T-helper 2 cell treated with Interferon-gamma antibody and Interleukin-4, amounts not matched to agents 100 ng/mL and 5 ng/mL, for 36 hours (primary cell): Measurements from ENCODE around the gene HSPB7. TPM values are rescaled to one million over a fixed set of nuclear protein-coding genes. Genes with fewer than 3 reads are reported as not detected.
"Not testable (repeated sequence)": the region's sequence is repeated elsewhere in the genome, so short reads cannot be mapped to it uniquely, and the experiment has no call there.

ENCODE experiments used
- intact Hi-C: fragments of 100-400 bp; cut with micrococcal nuclease; formaldehyde crosslinking; loops from one replicate; pipeline ENCODE4 v1.15.1; 2023
- total RNA-seq: library from RNA; stranded (reverse); gene quantifications from 2 replicates; pipeline ENCODE4 v1.2.3, GENCODE V29; 2022

HSPB7 gene
- total RNA-seq, 1 donor from 2014 or later, result not detected

DNA sequence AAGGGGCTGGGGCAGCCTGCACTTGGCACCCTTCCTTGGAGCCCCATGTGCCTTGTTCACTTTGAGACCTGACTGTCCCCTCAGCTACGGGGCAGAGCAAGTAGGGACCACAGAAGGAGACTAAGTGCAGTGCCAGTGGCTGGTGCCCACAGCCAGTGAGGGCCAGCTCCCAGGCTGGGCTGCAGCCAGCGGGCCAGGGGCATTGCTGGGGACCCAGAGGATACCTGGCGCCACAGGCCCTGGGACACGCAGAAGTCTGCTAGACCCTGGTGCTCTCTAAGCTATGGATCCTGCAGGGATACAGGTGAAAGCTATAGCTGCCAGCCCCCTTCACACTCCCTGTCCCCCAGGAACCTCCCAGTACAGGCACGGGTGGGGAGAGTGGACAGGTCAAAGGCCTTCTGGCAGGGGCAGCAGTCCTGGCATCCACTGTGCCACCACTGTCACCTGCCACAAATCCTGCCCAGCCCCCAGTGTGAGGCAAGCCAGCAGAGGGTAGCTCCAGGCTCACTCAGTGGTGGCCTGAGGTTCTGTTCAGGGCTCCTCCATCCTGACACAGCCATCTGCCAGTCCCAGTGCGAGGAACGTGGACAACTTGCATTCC lies 5.3 kb upstream of the HSPB7 start:
- intact Hi-C loops, result no loop called here

DNA sequence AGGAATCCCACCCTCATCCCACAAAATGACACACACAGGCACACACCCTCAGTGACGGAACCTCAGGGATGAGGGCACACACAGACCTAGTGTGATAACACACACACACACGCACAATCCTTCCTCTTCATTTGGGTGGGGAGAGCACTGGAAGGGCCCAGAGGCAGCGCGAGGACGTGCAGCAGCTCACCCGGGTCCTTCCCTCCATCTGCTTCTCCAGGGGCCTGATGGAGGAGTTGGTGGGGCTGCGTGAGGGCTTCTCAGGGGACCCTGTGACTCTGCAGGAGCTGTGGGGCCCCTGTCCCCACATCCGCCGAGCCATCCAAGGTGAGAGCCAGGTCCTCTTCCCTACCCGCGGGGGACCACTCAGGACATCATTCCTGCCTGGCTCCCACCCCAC lies 4.5 kb upstream of the HSPB7 start:
- intact Hi-C loops, result no loop called here

- intact Hi-C loops, result no loop called here
Observed at GRCh38 chr1:16021681-16022080, 3.8 kb upstream of the HSPB7 start, which contains the start of gene CLCNKA. Gene CLCNKA, plus strand, starts transcription at chr1:16022036. Its CDS starts 584 bp downstream, at chr1:16022620.

DNA sequence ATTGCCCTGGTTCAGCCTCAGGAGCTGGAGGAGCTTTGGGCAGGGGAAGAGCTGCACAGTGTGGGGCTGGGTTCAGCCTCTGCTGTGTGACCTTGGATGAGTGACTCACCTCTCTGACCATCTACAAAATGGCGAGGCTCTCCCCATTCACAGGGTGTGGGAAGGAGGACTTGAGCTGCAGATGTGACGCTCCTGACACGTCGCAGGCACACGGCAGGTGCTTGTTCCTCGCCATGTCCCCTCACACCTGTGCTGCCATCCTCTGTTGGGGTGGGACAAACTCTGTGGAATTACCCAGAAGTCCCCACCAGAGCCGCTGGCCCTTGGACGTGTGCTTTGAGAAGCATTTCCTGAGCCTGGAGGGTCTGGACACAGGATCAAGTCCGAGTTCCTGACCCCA lies 3.0 kb upstream of the HSPB7 start:
- intact Hi-C loops, result not testable (repeated sequence)

DNA sequence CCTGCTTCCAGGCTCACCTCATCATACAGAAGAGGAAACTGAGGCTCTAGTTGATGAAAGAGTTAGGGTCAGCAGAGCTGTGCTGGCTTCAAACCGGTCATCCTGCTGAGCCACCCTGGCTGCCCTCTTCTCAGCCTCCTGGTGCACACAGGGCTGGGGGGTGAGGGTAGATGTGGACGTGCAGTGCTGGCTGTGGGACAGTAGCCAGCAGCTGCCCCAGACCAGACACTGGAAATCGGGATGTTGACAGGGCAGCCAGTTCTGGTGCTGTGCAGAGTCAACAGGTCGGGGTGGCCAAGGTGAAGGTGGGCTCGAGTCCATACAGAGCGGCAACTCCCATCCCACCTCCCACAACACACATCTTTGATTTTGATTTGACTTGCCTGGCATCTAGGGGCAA lies 2.5 kb upstream of the HSPB7 start:
- intact Hi-C loops, result no loop called here

DNA sequence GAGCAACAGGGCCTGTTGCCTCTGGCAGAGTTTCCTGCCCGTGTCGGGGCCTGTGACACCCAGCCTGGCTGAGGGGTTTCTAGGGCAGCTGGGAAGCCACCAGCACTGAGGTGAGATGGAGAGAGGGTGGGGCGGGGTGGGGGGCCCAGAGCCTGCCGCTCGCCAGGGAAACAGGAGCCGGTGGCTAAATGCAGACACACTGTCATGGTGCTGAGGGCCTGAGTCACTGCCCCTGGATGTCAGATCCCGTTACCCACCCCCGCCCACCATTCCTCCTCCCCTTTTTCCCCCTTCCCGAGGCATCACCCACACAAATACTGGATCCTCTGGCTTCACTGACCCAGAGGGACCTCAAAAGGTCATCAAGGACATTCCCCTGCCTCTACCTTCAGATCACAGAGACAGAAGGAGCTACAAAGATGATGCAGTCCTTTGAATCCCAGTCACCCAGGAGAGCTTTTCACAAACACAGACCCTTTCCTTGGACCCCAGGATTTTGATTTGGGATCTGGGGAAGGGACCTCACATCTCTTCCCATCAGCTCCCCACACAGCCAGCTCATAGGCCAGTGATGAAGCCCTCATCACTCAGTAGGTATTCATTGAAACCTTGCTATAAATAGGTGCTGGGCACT lies 1.9 kb upstream of the HSPB7 start:
- intact Hi-C loops, result no loop called here

- intact Hi-C loops, result no loop called here
Observed at GRCh38 chr1:16018749-16019643, 1.2 kb upstream of the HSPB7 start.

GRCh38 chr1:16018308-16018707 lies 465 bp upstream of the HSPB7 start:
- intact Hi-C loops, result no loop called here

GRCh38 chr1:16017076-16017460 lies 775 bp downstream of the HSPB7 start:
- intact Hi-C loops, result no loop called here

DNA sequence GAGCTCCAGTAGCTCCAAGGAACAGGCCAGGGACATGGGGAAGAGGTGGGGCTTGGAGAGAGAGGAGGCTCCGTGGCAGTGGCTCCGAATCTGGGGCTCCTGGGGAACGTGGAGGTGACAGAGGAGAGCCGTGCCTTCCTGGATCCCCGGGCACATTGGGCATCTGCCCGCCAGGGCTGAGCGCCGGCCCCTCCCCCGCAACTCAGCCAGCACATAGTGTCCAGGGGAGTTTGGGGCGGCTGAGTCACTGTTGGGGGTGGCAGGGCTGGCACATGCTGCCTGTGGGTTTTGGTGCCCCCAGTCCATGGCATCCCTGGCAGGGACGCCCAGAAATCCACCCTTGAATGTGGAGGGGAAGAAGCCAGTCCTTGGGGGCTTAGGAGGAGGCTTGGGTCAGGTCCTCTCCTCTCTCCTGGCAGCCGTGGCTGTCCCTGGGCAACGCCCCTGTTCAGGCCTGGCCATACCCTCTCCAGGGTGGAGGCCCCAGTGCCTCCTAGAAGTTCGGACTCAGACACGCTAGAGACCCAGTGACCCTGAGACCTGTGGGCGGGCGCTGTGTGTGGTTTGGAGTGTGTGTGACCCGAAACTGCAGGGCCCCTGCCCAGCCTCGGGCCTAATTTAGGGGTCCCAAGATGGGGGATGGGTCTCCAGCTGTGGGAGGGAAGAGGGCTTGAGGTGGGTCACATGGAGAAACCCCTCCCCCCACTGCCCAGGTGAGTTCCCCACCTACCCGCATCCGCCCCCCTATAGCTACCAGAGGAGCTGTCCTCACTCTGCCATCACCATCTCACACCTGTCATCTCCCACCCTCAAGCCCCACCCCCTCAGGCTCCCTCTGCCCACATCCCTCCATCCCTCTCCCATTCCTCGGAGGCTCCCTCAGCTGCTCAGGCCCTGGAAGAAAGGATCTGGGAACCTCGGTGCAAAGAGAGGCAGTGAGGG lies 1.6 kb downstream of the HSPB7 start:
- intact Hi-C loops, result no loop called here

- intact Hi-C loops, result no loop called here
Observed at GRCh38 chr1:16015491-16015890, 2.4 kb downstream of the HSPB7 start.

DNA sequence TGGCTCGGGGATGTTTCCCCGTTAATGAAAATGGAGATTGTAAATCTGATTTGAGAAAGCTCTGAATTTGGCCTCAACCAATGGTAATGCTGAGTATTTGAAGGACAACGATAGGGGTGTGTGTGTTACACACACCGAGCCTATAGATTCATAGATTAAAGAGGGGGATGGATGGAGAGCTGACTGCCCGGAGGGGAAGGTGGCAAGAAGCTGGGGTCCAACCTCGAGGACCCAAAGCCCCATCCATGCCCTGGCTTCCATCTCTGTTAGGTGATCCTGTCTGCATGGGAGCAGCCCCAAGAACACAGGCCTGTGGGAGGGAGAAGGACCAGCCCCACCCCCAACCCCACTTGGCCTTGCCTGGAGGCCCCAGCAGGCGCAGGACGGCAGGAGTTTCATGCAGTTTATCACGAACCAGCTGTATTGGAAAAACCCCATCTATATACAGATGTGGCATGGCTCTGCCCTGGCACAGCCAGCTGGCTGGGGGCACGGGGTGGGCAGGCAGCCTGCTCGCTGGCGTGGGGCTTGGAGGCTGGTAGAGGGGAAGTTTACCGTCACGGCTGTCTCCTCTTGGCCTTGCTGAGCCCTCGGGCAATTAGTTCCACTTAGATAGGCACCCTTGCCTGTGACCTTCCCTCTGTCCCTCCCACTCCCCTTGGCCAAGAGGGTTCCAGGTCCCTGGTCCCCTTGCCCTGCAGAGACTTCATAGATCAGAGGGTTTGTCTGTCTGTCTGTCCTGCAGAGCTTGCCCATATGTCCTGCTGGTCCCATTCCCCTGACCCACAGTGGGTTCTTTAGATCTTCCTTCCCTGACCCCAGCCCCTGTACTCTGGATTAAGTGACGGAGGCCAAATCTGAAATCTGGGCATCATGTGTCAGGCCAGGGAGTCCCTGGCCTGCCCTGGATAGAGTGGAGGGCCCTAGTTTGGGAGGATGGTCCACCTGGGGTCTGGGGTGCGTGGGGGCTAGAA lies 3.0 kb downstream of the HSPB7 start:
- intact Hi-C loops, result no loop called here

GRCh38 chr1:16013908-16014258 lies 4.0 kb downstream of the HSPB7 start:
- intact Hi-C loops, result no loop called here

- intact Hi-C loops, result no loop called here
Observed at GRCh38 chr1:16013220-16013907, 4.5 kb downstream of the HSPB7 start.

GRCh38 chr1:16012590-16013219 lies 5.1 kb downstream of the HSPB7 start:
- intact Hi-C loops, result no loop called here

DNA sequence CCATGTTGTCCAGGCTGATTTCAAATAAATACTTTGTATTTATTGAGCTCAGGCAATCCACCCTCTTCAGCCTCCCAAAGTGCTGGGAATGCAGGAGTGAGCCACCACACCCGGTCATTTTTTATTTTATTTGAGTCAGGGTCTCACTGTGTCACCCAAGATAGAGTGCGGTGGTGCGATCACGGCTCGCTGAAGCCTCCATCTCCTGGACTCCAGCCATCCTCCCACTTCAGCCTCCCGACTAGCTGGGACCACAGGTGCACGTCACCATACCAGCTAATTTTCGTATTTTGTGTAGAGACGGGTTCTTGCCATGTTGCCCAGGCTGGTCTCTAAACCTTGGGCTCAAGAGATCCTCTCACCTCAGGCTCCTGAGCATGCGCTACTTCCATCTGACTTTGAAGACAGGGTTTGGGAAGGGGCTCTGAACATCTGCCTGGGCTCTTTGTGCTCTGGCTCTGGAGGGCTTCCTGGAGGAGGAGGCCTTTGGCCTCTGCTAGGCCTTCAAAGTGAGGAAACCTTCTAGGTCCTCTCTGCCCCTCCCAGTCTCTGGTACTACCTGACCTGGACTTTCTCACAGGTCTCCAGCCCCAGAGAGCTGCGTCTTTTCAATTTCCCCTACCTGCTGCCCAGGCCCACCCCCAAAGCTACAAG lies 5.8 kb downstream of the HSPB7 start:
- intact Hi-C loops, result no loop called here

DNA sequence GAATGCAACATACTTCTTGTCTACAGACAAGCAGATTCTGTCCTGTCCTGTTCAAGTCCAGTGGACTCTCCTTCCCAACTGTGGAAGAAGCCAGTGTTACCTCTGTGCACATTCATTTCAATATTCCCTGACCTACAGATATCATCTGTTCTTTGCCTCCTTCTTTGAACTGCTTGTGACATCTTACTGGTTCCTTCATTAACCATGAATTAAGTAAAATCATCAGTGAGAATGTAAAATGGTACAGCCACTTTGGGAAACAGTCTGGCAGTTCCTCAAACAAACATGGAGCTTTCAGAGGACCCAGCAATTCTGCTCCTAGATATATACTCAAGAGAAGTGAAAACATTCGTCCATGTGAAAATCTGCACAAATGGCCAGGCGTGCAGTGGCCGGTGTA lies 7.0 kb downstream of the HSPB7 start:
- intact Hi-C loops, result no loop called here

- intact Hi-C loops, result loop anchor here (1.0 to 5.0 kb wide), 3 partner anchors 47 to 192 kb away; no protein-coding TSS in a partner anchor
Observed at GRCh38 chr1:16009678-16010077, 8.2 kb downstream of the HSPB7 start.
